GOT3 (cell line): ENCODE results near the gene ADARB1.

Source experiments
- DNase-seq: peaks from one replicate; lab custom pipeline; 2025; ENCODE audit warnings: mixed read lengths; lab: John Stamatoyannopoulos, UW

ADARB1 gene

DNA sequence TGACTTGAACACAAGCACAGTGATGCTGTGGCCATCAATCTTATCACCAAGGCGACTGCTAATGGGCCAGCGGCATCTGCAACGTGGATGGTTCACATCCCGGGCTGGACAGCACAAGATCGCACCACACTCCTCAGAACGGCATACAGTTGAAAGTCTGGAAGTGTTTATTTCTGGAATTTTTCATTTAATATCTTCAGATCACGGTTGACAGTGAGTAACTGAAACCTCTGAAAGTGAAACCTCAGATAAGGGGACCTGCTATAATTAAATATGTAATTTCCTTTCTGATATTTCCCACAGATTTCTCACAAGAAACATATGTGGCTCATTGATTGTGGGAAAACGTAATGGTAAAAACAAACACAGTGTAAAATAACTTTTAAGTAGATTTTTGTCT, 129.6 kb downstream of the ADARB1 start:
- no peak for DNase-seq

DNA sequence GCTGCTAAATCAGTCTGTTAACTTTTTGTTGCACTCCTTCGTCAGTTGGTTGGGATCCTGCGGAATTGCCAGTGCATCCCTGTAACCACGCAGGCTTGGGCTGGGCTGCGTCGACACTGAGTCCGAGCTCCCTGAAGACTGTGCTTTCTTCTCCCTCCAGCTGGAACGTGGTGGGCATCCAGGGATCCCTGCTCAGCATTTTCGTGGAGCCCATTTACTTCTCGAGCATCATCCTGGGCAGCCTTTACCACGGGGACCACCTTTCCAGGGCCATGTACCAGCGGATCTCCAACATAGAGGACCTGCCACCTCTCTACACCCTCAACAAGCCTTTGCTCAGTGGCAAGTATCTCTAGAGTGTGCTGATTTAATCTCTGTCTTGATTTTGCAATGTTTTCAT, 130.0 kb downstream of the ADARB1 start:
- no peak for DNase-seq

DNA sequence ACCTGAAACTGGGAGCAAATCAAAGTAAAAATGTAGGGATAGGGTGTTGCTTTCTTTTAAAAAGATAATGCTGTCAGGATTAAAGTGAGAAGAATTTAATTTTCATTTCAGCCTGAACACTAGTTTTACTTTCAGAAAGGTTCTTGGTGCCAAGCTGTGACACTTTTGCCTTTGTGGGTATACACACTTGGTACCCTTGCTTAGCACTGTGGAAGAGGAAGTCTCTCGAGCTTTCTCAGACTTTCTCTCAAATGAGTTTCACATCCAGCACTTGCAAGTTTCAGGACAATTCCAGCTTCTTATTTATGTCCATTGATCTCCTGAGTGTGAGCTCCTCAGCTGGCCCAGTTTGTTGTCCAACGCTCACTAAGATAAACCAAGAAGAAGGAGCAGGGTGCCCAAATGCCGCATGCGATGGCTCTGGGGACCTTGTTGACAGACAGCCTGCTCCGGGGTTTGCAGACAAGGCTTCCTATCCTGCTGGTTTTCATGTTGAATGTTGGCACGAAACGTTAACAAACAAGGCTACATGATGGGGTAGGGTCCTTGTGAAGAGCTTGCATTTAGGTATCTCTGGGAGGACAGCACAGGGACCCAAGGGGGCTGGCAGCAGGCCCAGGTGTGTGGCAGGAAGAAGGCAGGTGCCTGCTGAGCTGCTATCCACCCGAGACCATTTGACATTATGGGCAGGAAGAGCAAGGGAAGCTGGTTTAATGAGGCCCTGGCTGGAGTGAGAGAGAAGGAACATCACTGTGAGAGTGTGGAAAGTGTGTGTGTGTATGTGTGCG, 133.7 kb downstream of the ADARB1 start:
- no peak for DNase-seq

DNA sequence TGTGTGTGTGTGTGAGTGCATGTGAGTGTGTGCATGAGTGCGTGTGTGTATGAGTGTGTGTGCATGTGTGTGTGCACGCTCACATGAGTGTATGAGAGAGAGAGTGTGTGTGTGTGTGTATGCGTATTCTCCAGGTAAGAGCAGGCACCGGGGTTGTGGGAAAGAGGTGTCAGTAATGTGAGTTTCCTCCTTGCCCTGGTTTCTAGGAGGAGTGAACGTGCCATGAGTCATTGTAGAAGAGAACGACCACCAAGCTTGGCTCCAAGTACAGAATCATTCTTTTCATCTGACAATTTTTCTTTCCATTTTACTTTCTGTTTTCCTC, 134.2 kb downstream of the ADARB1 start:
- DNase-seq = no peak

DNA sequence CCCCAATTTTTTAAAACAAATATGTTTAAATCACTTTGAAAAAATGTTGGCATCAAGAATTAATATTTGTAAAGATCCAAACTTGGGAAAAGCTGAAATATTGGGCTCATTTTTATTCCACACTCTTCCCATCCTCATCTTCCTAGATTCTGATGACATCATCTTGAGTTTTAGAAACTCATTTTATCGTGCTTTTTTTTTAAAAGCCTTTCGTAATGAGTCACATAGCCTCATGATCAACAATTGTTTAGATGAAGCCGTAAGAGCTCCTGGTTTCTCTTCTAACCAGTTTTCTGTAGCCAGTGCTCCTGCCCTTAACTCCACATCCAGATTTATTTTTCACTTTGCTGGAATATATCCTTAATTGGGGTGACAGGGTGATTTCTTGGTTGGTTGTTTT, 134.7 kb downstream of the ADARB1 start:
- DNase-seq = no peak

DNA sequence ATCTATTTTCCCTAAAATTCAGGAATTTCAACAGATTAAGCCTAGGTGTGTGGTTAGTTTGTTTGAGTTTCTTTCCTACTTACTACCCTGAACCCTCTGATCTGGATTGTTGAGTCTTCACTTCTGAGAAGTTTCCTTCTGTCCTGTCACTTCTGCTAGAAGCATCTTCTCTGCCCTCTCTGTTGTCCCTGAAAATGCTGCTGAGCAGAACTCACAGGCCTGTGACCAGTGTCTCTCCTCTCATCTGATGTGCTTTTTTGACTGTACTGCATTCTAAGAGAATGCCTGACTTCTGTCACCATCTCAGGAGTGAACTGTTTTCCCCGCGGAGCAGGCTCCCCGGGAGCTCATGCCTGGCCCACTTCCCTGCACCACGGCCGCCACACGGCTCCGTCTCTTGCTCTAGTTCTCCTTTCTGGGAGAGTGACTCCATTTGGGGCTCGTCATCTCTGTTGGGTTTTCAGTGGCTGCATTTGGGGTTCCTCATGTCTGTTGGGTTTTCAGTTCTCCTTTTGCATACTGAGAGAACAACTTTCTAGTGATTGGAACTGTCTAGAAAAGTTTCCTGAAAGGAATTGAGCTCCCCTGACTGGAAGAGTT, 135.4 kb downstream of the ADARB1 start:
- DNase-seq = no peak

DNA sequence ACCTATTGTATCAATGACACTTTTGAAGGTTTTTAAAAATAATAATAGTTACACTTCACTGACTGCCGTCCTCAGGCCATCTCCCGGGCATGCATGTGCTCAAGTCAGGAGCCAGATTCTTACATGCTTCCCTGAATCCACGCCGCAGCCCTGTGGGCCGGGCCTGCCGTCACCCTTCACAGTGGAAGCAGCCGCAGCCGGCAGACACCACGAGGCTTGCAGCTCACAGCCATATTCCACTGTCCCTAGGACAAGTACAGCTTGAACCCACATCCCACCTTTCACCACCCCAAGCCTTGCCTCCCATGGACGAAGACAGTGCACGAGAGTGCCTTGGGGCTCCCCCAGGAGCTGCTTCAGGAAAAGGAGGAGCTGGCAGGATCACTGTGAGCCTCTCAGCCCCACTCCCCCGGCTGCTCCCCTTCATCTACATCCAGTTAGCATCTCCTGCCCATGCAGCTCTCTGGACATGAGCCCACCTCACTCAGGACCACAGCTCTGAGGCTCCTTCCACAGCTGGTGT, 136.1 kb downstream of the ADARB1 start:
- no peak for DNase-seq

DNA sequence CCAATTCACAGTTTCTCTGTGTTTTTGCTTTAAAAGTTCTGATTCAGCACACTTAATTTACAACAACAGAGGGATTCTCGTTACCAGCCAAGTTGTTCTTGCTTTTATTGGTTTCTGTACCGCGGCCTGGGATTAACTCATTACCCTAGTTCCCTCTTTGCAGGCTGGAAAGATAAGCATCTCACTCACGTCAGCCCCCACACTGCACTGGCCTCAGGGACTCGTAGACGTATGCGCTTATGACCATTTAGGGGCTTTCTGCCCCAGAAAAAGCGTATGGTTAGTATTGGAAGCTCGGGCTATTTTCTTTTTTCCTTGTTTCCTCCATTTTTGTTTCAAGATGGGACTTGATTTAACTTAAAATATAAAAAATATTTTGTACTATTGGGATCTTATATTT, 137.3 kb downstream of the ADARB1 start:
- DNase-seq = no peak

DNA sequence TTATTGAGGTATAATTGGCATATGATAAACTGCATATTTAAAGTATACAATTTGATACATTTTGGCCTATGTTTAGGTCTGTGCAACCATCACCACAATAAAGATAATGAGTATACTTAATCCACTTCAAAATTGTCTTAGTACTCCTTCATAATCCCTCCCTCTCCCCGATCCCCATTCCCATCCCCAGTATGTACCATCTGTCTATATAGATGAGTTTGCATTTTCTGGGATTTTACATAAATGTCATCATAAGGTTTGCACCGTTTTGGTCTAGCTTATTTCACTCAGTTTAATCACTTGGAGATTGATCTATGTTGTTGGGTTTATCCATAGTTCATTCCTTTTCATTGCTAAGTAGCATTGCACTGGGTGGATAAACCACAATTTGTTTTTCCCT, 139.0 kb downstream of the ADARB1 start:
- no peak for DNase-seq

DNA sequence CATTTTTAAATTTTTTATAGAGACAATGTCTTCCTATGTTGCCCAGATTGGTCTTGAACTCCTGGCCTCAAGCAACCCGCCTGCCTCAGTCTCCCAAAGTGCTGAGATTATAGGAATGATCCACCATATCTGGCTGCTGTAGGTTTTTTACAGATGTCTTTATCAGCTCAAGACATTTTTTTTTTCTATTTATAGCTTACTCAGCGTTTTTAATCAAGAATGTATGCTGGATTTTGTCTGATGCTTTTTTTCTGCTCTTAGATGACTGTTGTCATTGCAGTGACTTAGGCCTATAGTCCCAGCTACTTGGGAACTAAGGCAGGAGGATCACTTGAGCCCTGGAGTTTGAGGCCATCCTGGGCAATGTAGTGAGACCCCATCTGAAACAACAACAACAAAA, 140.8 kb downstream of the ADARB1 start:
- no peak for DNase-seq

DNA sequence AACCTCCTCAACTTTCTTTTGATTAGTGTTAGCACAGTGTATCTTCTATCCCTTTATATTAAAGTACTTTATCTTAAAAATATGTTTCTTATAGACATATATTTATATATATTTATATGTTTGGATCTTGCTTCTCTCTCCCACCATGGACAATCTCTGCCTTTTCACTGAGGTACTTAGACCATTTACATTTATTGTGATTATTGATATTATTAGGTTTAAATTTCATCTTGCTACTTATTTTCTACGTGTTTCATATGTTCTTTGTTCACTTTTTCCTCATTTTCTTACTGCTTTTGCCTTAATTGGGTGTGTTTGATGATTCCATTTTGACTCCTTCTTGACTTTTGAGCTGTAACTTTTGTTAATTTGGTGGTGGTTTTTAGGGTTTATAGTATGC, 142.6 kb downstream of the ADARB1 start:
- no peak for DNase-seq

DNA sequence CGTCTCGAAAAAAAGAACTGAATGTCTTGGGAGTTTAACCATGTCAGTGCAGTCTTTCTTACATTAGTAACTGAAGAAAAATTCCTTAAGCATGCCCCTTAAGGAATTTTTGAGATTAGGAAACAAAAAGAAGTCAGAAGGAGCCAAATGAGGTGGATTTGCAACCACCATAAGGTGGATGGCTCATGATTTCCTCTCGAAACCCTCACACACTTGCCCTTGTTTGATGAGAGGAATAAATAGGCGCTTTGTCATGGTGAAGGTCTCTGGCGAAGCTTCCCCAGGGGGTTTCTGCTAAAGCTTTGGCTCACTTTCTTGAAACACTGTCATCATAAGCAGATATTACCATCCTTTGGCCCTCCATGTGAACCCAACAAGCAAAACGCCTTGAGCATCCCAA, 145.1 kb downstream of the ADARB1 start:
- DNase-seq = no peak

DNA sequence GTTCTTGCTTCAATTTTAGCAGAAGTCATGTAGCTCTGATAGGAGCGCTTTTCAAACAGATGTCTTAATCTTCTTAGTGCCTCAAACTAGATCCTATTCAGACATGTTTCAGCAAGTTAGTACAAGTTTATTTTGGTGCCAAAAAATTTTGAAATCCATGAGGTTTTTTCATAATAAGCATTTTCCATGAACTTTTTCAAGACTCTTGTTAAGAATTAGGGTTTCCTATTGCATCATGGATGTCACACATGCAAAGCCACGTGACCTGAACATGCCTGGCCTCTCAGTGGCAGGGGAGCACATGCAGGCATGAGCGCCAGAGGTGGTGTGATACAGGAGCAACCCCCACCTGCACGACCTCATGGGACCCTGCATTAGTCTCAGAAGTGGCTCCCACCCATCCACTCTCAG, 145.7 kb downstream of the ADARB1 start:
- DNase-seq = no peak

DNA sequence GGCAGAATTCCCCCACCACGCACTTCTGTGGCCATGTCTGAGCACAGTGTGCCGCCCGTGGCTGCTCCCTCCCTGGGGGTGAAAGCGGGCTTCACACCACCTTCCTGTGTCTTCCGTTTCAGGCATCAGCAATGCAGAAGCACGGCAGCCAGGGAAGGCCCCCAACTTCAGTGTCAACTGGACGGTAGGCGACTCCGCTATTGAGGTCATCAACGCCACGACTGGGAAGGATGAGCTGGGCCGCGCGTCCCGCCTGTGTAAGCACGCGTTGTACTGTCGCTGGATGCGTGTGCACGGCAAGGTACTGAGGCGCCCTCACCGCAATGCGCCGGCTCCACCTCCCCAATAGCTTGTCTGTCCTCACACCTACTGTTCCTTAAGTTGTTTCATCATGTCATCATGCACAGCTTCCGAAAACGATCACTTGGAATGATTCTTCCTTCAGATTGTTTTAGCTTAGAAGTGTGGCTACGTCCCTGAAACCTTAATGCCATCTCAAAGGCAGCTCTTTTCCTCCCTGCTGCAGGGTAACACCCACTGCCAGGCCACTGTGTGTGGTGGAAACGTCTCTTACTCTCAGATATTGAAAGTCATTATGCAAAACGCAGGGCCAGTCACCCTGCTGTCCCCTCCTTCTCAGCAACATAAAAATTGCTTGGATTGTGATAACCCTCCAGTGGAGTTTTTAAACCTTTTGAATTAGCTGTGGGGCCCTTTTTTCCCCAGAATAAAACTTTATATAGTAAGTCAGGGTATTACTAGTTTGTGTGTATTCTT, 146.5 kb downstream of the ADARB1 start:
- no peak for DNase-seq

DNA sequence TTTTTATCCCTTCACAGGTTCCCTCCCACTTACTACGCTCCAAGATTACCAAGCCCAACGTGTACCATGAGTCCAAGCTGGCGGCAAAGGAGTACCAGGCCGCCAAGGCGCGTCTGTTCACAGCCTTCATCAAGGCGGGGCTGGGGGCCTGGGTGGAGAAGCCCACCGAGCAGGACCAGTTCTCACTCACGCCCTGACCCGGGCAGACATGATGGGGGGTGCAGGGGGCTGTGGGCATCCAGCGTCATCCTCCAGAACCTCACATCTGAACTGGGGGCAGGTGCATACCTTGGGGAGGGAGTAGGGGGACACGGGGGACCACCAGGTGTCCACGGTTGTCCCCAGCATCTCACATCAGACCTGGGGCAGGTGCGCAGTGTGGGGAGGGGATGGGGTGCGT, 147.6 kb downstream of the ADARB1 start:
- DNase-seq = no peak

DNA sequence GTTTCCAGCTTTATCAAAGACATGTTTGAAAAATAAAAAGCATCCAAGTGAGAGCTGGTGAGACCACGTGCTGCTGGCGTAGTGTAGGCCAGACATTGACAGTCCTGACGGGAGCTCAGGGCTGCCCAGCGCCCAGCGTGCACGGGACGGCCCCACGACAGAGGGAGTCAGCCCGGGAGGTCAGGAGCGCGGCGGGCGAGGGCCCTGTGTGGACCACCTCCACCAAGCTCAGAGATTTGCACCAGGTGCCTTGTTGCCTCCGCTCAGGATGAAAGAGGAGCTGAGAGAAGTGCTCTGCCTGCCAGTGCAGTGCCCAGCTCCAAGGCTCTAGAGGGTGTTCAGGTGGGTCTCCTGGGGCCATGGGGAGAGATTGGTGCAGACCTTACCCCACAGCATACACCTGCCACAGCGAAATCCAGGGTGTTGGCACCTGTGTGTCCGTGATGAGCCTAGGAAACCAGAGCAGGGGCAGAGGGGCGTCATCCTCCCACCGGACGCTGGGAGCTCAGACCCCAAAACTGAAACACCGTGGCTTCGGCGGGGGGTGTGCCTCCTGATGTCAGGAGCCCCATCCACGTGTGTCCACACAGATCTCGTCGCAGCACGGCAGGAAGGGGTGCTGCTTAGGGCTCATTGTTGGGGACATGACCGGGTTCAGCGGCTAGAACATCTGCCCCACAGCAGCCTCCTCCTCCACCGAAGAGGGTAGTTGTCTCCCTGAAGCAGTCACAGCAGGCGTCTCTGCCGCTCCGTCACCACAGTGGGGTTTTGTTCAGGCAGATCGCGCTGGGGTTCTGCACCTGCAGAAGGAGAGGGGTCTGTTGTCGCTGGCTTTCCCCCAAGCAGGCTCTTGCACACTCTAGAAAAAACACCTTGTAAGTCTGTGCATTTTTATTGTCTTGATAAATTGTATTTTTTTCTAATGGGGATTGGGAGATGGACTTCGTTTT, 149.1 kb downstream of the ADARB1 start:
- DNase-seq = no peak

DNA sequence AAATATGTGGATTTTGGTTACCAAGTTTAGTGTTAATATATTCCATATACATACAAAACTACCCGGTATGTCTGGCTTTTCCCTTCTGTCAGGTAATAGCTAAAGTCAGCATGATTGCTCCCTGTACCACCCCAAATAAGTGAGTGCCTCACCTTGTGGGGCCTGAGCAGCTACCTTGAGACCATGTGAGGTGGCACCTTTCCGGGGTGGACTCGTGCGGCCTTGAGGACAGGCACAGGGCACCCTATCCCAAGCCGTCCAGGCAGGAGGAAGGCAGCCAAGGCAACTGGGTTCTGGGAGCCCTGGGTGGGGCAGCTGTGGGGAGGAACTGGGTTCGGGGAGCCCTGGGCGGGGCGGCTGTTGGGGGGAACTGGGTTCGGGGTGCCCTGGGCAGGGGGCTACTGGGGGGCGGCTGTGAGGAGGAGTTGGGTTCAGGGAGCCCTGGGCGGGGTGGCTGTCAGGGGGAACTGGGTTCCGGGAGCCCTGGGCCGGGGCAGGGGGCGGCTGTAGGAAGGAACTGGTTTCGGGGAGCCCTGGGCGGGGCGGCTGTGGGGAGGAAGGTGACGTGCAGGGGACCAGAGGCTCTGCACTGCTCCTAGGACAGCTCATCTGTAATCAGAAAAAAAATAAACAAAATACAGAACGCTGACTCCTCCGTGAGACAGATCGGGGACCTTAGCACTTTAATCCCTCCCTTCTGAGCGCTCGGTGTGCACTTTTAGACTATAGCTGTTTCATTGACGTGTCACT, 150.0 kb downstream of the ADARB1 start:
- no peak for DNase-seq

DNA sequence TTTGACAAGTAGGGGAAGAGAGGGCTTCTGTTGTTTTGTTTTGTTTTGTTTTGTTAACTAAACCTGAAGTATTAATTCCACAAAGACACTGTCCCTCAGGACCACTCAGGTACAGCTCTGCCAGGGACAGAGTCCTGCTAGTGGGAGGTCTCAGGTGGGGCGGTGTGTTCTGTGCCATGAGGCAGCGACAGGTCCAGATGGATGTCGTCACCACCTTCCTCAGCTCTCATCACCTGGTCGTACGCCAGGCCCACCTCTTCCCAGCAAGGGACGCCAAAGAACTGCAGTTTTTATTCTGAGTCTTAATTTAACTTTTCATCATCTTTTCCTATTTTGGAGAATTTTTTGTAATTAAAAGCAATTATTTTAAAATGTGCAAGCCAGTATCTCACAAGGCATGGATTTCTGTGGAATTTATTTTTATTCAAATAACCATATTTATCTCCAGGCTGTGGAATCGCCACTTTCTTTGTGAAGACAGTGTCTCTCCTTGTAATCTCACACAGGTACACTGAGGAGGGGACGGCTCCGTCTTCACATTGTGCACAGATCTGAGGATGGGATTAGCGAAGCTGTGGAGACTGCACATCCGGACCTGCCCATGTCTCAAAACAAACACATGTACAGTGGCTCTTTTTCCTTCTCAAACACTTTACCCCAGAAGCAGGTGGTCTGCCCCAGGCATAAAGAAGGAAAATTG, 150.8 kb downstream of the ADARB1 start:
- no peak for DNase-seq

DNA sequence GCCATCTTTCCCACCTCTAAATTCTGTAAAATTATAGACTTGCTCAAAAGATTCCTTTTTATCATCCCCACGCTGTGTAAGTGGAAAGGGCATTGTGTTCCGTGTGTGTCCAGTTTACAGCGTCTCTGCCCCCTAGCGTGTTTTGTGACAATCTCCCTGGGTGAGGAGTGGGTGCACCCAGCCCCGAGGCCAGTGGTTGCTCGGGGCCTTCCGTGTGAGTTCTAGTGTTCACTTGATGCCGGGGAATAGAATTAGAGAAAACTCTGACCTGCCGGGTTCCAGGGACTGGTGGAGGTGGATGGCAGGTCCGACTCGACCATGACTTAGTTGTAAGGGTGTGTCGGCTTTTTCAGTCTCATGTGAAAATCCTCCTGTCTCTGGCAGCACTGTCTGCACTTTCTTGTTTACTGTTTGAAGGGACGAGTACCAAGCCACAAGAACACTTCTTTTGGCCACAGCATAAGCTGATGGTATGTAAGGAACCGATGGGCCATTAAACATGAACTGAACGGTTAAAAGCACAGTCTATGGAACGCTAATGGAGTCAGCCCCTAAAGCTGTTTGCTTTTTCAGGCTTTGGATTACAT, 151.5 kb downstream of the ADARB1 start:
- no peak for DNase-seq
